Pons (tissue), 1 donor: ENCODE results near the gene FBRSL1.

Experiments
- DNase-seq: peaks from one replicate; pipeline ENCODE4 v3.0.0-alpha.2; 2016; ENCODE audit warnings: low spot score

Gene FBRSL1

DNA sequence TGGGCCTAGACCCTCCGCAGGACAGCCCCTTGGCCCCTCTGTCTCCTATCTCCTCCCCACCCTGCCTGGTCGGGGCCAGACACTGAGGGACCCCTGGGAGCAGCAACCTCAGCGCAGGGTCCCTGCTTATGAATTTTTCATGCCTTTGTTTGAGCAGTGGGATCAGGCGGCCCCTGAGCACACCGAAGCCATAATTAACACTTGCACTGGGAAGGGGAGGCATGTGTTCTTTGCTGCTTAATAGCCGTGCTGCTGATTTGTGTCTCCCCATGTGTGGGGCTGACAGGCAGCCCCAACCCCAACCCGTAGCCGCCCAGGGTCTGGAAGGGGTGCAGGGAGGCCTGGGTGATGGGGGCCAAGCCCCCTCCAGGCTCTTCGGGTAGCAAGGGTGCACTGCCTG lies 52.7 kb downstream of the FBRSL1 start:
- no peak for DNase-seq

DNA sequence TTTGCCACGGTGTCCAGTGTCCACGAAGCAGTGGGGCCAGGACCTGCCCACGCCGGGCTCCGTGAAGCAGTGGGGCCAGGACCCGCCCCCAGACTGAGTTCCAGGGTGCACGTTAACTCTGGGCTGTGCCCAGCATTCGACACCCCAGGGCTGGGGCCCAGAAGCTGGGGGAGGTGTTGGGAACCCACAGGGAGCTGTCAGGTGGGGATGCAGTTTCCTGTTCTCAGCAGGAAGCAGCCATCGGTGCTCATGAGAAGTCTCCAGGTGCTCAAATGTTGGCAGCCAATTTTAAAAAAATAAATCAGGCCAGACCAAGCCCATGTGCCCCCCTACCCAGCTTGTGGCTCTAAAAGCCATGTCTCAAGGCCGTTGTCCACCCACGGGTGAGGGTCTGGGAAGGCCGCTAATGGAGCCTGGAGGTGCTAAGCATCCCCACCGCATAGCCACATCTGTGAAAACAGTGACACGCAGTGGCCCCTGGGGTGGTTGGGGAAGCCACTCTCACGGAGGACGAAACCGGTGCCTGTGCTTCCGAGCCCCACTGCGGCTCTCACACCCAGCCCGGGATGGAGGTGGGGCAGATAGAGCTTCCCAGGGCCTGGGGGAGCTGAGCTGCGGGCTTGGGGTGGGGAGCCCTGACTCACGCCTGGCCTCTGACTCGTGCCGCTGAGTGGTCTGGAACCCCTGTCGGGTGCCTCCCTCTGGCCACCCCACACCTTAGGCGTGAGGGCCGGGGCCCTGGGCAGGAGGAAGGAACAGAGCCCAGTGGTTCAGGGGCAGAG lies 53.5 kb downstream of the FBRSL1 start:
- DNase-seq: no peak

DNA sequence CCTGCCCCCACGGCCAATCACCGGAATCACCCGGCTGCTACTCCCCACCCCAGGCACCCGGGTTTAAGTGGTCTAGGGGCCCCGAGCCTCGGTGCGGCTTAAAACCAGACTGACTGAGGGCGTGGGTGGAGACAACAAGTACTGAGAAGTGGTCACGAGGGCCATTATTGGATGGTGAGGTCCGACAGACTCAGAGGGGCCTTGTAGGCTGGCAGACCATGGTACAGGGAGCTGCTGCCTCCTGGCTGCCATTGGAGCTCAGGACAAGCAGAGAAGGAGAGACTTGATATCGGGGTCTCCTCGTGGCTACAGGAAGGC lies 54.1 kb downstream of the FBRSL1 start:
- no peak for DNase-seq

GRCh38 chr12:132544498-132544897 lies 54.5 kb downstream of the FBRSL1 start:
- DNase-seq: no peak

- no peak for DNase-seq
Measured at GRCh38 chr12:132545164-132545953, 55.4 kb downstream of the FBRSL1 start.

GRCh38 chr12:132545955-132546354 lies 56.0 kb downstream of the FBRSL1 start:
- no peak for DNase-seq

DNA sequence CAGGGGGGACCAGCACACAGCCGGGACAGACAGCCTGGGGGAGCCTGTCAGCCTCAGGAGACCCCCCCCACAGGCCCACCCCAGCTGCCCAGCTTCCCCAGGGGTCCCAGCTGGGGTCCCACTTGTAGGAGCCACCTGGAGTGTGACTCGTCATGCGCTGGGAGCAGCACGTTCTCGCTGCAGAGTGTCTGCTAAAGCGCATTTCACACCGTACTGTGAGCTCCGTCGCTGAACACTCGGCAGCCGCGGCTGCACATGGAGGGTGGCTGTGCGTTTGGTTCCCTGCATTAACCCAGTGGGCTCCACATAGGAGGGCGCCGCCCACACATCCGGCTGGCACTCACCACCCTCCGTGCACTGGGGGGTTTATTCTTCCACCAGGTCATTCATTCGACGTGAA lies 56.7 kb downstream of the FBRSL1 start:
- no peak for DNase-seq

GRCh38 chr12:132547205-132547740 lies 57.3 kb downstream of the FBRSL1 start:
- DNase-seq: no peak

DNA sequence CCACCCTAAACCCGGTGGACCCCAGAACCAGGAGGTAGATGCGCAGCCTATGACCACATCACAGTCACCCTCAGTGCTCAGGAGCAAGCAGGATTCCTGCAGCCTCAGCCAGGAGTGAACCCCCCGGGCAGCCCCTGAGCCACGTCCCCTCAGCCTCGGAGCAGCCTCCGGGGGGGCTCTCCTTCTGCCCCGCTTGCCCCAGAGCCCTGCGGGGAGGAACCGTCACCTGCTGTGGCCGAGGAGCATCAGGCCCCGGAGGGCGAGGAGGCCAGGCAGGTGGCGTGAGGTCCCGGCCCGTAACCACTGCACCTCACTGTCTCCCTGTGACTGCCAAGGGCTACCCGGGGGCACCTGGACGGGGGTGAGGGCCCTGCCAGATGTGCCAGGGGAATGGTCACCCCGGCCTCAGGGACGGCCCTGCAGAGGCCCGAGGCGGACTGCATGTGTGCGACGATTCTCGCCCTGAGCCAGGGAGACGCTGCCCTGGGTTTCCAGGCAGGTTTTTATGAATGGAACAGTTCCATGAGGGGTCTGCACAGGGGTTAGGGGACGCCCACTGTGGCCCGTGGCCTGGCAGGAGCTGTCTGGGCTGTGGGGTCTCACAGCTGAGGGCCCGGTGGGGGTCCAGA lies 58.6 kb downstream of the FBRSL1 start:
- DNase-seq: no peak

- no peak for DNase-seq
Measured at GRCh38 chr12:132549059-132549458, 59.1 kb downstream of the FBRSL1 start.

GRCh38 chr12:132550014-132550802 lies 60.3 kb downstream of the FBRSL1 start:
- no peak for DNase-seq

DNA sequence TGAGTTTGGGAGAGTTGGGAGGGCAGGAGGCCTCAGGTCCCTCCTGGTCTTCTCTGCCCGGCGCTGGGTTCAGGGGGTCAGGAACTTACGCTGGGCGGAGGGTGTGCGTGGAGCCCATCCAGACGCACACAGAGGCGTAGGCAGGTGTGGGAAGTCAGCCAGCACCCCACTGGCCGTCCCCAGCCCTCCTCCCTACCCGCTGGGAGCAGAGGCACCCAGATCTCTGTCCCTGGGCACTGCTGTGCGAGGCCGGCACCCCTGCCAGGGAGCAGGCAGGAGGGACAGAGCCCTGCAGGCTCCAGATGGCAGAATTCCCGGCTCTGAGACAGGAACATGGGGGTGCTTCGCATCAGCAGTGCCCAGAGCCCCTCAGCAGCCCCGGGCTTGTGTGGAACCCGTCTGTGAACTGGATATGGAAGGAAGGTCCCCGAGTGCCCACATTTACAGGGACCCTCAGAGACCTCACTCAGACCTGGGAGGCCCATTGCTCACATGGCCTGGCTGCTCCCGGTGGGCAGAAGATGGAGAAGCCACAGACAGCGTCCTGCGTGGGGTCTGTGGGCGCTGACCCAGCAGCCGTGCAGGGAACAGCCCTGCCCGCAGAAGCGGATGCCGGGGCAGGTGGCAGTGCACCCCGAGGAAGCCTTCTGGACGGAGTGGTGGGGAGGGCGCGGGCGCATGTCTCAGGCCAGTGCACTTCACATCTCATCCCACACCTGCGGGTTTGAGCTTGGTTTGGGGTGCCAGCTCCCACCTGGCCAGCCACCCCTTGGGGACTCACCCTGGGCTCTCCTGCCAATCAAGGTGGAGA lies 61.1 kb downstream of the FBRSL1 start:
- DNase-seq: no peak

- DNase-seq: no peak
Measured at GRCh38 chr12:132551641-132552031, 61.7 kb downstream of the FBRSL1 start.

- DNase-seq: no peak
Measured at GRCh38 chr12:132554845-132555630, 65.1 kb downstream of the FBRSL1 start.

DNA sequence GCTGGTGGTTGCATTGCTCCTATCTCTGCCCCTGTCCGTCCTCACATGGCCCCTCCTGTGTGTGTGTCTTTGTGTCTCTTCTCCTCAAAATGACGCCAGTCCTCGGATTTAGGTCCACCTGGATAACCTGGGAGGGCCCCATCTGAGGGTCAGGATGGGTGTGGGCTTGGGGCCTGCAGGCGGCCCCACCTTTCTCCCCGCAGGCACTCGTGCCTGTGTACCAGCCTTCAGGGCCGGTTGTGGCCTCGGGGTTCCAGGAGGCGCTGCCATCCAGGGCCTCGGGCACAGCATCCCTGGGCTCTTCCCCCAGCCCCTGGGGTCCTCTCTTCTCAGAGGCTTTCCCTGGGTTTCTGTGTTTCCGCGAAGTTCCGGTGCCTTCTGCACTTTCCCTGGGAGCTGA lies 65.7 kb downstream of the FBRSL1 start:
- no peak for DNase-seq

- no peak for DNase-seq
Measured at GRCh38 chr12:132556216-132556615, 66.3 kb downstream of the FBRSL1 start.

- DNase-seq: no peak
Measured at GRCh38 chr12:132556801-132557200, 66.8 kb downstream of the FBRSL1 start.

GRCh38 chr12:132557291-132558015 lies 67.5 kb downstream of the FBRSL1 start:
- no peak for DNase-seq

- no peak for DNase-seq
Measured at GRCh38 chr12:132558042-132558856, 68.3 kb downstream of the FBRSL1 start.
